Activated CD8-positive, alpha-beta memory T cell treated with anti-CD3 and anti-CD28 coated beads, Interleukin-2, amount 10 ng/mL, durations not matched to agents 7 days and 5 days (primary cell): ENCODE data around the gene RAB42. TPM values are rescaled to one million over a fixed set of nuclear protein-coding genes. Genes with fewer than 3 reads are reported as not detected.

ENCODE experiments used
- ATAC-seq: fragments of 150-1000 bp; cut with Tn5 transposase; one replicate; pipeline ENCODE4 v1.10.0; 2021; ENCODE audit warnings: moderate library complexity
- CTCF ChIA-PET: fragments of 350-600 bp; sonication (Branson Sonifier 250); formaldehyde crosslinking; loops from one replicate; lab custom pipeline; 2021; ENCODE audit warnings: antibody characterized with exemption; lab: Charles Lee
- DNase-seq: peaks from one replicate; pipeline ENCODE4 v3.0.0-alpha.2; 2020
- H3K27ac Mint-ChIP-seq: one replicate; pipeline ENCODE4 v1.8.0; 2021; ENCODE audit warnings: mild to moderate bottlenecking, mixed read lengths
- H3K27me3 Mint-ChIP-seq: one replicate; pipeline ENCODE4 v1.8.0; 2021; ENCODE audit warnings: mixed read lengths
- H3K36me3 Mint-ChIP-seq: one replicate; pipeline ENCODE4 v1.8.0; 2021; ENCODE audit warnings: mild to moderate bottlenecking, mixed read lengths
- H3K4me1 Mint-ChIP-seq: one replicate; pipeline ENCODE4 v1.8.0; 2021; ENCODE audit warnings: mixed read lengths
- H3K4me3 Mint-ChIP-seq: one replicate; pipeline ENCODE4 v1.8.0; 2021; ENCODE audit warnings: mild to moderate bottlenecking, moderate library complexity, mixed read lengths
- H3K9me3 Mint-ChIP-seq: one replicate; pipeline ENCODE4 v1.8.0; 2022; ENCODE audit warnings: low read depth, mixed read lengths
- total RNA-seq, 2 experiments: library from RNA; stranded (reverse); gene quantifications; one replicate each; pipeline ENCODE4 v1.2.3, GENCODE V29; 2021

RAB42 gene
- total RNA-seq, 2 experiments from 2014 or later = not detected

DNA sequence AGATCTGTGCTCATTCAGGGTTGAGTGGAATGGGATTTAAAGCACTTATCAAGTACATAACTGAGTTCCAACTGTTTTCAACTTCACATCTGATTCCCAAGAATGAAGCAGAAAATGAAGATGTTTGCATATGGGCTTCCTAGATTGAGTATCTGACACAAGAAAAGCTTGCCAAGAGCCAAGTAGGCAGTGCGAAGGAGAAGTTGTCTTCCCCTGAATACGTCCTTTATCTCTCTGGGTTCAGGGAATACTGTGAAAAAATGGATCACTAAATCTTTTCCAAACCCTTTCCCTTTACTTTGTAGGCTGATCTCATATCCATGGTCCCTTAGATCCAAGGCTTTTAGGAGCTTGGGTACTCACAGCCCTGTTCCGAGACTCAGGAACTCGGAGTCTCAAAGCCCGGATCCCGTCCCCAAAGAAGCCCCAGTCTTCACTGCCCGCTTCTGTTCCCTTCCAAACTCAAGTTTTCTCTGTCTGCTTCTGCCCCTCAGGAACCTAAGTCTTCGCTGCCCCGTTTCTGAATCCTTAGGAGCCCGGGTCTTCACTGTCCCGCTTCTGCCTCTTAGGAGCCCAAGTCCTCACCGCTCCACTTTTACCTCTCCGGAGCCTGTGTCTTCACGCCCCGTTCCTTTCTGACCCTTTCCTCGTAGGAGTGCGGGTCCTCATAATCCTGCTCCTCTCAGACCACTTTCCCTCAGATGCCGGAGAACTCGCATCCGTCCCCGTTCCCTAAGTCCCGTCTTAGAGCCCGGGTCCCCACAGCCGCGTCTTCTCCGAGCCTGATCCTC lies 50.2 kb downstream of the RAB42 start:
- peak; percentile 12 for ATAC-seq
- CTCF ChIA-PET = interaction anchor here (0.9 to 3.7 kb wide), 14 partner anchors 9 to 313 kb away, joined by 3 to 31 read pairs (median 6); partner anchors contain the start of genes GMEB1, MED18 and YTHDF2
- Mint-ChIP-seq H3K27ac (peak overlapping the region; percentile 94), H3K4me3 (peak overlapping the region; percentile 97), H3K27me3 (no peaks in the 10 kb centered on the region), H3K36me3 (peaks cover 4% of the 10 kb centered on the region), H3K4me1 (peaks cover 41% of the 10 kb centered on the region), H3K9me3 (no peaks in the 10 kb centered on the region)
- DNase-seq = no peak

DNA sequence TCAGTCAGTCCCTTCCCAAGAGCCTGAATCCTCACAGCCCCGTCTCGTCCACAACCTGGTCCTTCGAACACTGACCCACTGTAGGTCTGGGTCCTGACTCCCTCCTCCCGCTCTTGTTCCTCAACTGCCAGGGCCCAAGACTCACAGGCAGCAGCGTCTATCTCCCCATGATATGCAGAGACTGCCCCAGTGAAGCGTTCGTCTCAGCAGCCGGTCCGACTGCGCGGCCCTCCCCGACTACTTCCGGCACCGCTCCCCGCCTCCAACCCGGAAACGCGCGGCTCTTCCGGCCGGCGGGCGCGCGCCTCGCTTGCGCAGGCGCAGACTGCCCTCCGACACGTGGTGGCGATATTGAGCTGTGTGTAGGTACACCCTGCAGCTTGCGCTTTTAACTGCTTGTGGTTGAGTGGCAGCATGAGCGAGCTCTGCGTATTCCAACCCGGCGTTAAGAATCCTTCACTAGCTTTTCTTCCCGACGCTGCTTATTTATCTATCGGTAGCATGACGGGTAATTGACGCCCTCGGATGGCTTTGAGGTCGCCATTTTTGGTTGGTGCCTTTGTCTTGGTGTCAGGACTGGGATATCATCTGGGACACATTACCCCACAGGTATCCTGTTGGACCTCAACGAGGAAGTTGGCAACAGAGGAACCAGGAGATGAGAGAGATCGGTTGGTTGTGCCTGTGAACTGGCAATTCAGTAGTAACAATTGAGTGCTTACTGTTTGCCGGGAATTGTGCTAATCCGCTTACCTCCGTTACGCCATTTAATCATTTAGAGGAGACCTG lies 51.0 kb downstream of the RAB42 start, which contains the start of gene TAF12:
Gene TAF12, minus strand, starts transcription at position 221 of the 789 bp plus-strand sequence. CDS start 20,986 bp downstream, outside the sequence.
- ATAC-seq = peak; percentile 89
- H3K4me3 Mint-ChIP-seq = peak within 1 kb of the TSS; percentile 97
- CTCF ChIA-PET = interaction anchor here (0.8 to 3.7 kb wide), 15 partner anchors 26 to 623 kb away, joined by 3 to 31 read pairs (median 4); partner anchors contain the start of genes GMEB1, MED18, SRSF4 and YTHDF2

DNA sequence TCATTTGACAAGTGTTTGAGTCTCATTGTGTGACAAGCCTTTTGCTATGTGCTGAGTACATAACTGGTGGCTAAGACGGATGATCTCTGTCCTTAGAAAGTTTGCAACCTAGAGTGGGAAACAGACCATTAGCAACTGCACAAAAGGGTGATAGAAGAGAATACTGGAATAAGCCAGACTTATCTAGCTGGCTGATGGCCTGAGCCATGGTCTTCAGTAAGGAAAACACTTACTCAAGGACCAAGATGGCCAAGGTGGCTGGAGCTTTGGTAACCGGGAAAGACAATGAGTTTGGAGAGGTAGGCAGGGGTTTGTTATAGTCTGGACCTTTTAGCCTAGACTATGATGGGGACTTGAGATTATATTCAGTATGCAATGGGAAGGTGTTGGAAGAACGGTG lies 52.4 kb downstream of the RAB42 start:
- H3K9me3 Mint-ChIP-seq = no peaks in the 10 kb centered on the region
- DNase-seq = no peak
- peak overlapping the region; percentile 97 for H3K4me3 Mint-ChIP-seq
- no peak for ATAC-seq
- CTCF ChIA-PET = interaction anchor here (1.1 to 3.7 kb wide), 8 partner anchors 24 to 396 kb away, joined by 3 to 31 read pairs (median 11); partner anchors contain the start of genes GMEB1 and YTHDF2
- peaks cover 4% of the 10 kb centered on the region for H3K36me3 Mint-ChIP-seq
- peak overlapping the region; percentile 94 for H3K27ac Mint-ChIP-seq
- H3K4me1 Mint-ChIP-seq = peaks cover 59% of the 10 kb centered on the region
- H3K27me3 Mint-ChIP-seq = no peaks in the 10 kb centered on the region

More for the DNA sequence above, 51.0 kb downstream of the RAB42 start, which contains the start of gene TAF12:
- no peaks in the 10 kb centered on the region for H3K9me3 Mint-ChIP-seq
- H3K27me3 Mint-ChIP-seq = no peaks in the 10 kb centered on the region
- H3K27ac Mint-ChIP-seq = peak within 1 kb of the TSS; percentile 94
- H3K4me1 Mint-ChIP-seq = peaks cover 49% of the 10 kb centered on the region
- H3K36me3 Mint-ChIP-seq = peaks cover 4% of the 10 kb centered on the region
- peak; percentile 95 for DNase-seq

Other genes starting within 250 kb of the RAB42 start
- 10 to 100 TPM; 26.8 to 27.8 TPM for gene PHACTR4, start 222.5 kb upstream of the RAB42 start, total RNA-seq
- gene RCC1, start 86.2 kb upstream of the RAB42 start, total RNA-seq = 10 to 100 TPM; 61.4 to 77.6 TPM
- 10 to 100 TPM; 52.8 to 55.2 TPM for gene TRNAU1AP, start 39.2 kb upstream of the RAB42 start, total RNA-seq
- gene TAF12, start 50.8 kb downstream of the RAB42 start, total RNA-seq = 10 to 100 TPM; 30.4 to 33.0 TPM
- gene RNU11, start 56.3 kb downstream of the RAB42 start, total RNA-seq = not detected
- 10 to 100 TPM; 33.0 to 38.2 TPM for gene GMEB1, start 76.5 kb downstream of the RAB42 start, total RNA-seq
- gene YTHDF2, start 144.7 kb downstream of the RAB42 start, total RNA-seq = 10 to 100 TPM; 65.0 to 81.8 TPM
- gene OPRD1, start 219.9 kb downstream of the RAB42 start, total RNA-seq = not detected